Stimulated activated CD4-positive, alpha-beta T cell treated with anti-CD3 and anti-CD28 coated beads, Interleukin-12 subunit alpha, Interleukin-12 subunit beta, amount 100 ng/mL, for 4 hours (primary cell): ENCODE measurements around the gene TRIAP1.

ENCODE experiments used
- DNase-seq: peaks from one replicate; pipeline ENCODE4 v3.0.0-alpha.2; 2020

Gene TRIAP1

DNA sequence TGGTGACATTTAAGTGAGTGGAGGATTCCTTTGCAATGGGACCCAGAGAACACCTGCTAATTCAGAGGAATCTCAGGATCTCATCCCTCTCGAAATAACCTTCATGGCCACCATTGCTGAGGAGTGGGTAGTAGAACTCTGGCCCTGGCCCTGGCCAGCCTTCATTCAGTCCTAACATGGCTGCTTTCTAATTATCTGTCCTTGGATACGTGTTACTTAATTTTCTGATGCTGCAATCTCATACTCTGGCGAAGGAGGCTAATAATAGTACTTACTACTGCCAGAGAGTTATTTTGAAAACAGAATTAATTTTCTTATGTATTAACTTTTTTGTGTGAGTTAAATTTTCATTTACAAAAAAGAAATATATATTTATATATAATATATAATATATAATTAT, 20.4 kb downstream of the TRIAP1 start:
- DNase-seq: no peak

DNA sequence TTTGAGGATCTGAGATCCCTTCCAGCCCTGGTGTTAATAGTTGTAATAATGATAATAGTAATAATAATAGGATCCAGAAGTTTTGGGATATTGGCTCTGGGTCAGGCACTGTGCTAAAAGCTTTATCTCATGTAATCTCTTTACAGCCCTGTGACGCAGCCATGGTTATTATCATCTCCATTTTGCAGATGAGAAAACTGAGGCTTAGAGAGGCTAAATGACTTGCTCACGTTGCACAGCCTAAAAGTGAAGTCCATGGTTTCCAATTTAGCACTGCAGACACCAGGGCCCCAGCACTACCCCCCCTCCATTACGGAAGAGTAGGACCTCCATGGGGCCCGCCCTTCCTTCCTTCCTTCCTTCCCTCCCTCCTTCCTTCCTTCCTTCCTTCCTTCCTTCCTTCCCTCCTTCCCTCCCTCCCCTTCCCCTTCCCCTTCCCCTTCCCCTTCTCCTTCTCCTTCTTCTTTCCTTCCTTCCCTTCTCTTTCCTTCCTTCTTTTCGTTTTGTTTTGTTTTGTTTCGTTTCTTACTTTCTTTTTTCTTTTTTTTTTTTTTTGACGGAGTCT, 23.2 kb downstream of the TRIAP1 start:
- DNase-seq: no peak

DNA sequence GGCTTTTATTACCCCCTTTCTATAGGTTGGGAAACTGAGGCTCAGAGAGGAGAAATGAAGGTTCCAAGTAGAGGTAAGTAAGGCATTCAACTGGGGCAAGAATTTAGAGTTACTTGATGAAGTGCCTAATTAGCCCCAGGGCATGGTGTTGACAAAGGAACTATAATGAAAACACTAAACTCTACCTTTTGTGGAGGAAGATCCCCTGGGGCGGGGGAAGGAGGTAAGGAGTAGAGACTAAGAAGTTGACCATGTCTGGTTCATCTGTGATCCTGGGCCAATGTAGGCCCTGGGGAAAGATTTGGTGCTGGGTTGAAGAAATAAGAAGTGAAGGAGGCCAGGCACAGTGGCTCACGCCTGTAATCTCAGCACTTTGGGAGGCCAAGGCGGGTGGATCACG, 24.5 kb downstream of the TRIAP1 start:
- no peak for DNase-seq

DNA sequence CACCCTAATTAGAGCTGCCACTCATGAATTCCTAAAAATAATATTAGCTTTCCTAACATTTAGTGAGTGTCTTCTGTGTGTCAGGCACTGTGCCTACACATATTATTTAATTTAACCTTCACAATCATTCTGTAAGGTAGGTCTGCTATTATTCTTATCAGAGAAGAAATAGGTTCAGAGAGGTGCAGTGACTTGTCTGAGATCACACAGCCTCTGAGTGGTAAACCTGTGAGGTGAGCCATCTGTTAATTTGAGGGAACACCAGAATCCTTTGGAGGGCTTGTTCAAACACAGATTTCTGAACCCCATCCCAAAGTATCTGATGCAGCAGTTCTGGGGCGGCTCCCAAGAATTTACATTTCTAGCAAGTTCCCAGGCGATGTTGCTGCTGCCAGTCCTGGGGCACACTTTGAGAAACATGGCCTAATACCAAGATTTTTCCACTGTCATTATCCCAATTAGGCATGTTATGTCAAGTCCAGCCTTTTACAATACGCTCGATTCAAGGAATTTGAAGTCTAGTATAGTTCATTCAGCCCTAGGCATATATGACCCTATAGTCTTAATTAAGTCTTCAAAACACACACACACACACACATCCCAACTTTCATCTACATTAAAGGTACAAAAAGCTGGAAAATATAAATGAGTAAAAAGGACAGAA, 28.1 kb downstream of the TRIAP1 start:
- no peak for DNase-seq

DNA sequence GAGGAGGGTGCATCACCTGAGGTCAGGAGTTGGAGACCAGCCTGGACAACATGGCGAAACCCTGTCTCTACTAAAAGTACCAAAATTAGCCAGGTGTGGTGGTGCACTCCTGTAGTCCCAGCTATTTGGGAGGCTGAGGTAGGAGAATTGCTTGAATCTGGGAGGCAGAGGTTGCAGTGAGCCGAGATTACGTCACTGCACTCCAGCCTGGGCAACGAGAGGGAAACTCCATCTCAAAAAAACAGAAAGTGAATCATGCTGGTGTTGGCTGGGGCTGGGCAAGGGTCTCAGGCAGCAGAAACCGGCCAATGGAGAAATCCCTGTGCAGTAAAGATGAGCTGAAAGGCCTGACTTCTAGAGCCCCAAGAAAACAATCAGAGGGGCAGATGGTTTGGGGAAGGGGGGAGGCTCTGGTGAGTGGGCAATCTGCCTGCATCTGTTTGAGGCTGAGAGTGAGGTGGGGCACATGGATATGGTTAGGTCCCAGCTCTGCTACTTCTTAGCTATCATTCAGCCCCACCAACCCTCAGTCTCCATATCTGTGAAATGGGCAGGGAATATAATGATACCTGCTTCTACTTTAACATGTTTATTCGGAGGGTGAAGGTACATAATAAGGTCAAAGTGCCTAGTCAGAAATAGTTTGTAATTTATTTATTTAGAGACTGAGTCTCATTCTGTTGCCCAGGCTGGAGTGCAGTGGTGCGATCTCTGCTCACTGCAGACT, 29.5 kb downstream of the TRIAP1 start:
- DNase-seq: no peak

DNA sequence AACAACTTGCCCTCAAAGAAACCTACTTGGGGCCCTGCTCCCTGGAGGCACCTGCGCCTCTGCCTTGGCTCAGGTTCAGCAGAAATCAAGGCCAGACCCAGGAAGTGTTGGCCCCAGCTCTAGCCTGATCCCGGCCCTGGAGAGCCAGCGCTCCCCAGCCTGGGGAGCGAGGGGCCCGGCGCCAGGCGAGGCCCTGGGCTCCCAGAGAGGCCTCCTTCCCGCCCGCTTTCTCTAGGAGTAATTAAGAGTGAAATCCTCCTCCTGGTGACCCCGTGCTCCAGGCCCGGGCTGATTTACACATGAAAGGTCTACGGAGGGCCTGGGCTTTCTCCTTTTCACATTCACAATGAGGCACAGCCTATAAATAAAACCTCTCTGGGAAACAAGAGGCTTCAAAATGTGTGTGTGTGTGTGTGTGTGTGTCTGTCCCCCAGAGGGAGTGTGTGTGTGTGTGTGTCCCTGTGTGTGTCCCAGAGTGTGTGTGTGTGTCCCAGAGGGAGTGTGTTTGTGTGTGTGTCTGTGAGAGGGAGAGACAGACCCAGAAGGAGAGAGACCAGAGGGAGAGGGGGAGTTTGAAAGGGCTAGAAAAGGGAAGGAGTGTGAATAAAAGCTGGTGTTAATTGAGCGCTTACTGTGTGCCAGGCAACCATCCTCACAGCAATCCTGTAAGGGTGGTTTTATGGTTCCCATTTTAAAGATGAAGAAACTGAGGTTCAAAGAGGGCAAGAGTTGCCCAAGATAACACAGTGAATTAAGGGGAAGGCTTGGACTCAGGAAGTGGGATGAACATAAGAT, 32.1 kb downstream of the TRIAP1 start:
- no peak for DNase-seq

DNA sequence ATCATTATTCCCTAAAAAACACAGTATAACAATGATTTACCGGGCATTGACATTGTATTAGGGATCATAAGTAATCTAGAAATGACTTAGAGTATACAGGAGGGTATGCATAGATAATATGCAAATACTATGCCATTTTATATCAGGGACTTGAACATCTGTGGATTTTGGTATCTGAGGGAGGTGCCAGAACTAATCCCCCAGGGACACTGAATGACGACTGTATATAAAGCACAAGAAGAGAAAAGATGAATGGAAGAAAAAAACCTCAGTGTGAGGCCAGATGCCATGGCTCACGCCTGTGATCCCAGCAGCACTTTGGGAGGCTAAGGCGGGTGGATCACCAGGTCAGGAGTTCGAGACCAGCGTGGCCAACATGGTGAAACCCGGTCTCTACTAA, 33.8 kb downstream of the TRIAP1 start:
- no peak for DNase-seq

DNA sequence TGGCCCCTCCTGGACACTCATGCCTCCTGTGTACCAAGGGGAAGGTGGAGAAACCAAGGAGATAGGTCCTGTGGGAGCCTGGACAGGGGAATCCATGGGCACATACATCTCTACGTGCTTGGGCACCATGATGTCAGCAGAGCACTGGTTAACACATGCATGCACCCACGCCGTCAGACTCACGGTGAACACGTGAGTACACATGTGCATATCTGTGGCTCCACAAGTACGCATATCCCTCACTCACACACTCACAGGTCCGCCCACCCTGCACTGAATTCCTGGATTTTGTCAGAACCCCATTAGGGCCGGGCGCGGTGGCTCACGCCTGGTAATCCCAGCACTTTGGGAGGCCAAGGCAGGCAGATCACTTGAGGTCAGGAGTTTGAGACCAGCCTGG, 37.4 kb downstream of the TRIAP1 start:
- DNase-seq: no peak

DNA sequence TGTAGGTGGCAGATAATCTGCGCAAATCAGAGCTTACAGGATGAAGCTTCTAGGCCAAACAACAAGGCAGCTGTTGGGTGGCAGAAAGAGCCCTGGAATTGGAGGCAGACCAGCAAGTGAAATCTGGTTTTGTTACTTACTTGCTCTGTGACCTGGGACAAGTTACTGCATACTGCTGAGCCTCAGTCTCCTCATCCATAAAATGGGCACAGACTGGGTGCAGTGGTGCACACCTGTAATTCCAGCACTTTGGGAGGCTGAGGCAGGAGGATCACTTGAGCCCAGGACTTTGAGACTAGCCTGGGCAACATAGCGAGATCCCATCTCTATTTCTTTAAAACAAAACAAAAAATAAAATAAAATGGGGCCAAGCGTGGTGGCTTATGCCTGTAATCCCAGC, 39.6 kb downstream of the TRIAP1 start:
- no peak for DNase-seq

DNA sequence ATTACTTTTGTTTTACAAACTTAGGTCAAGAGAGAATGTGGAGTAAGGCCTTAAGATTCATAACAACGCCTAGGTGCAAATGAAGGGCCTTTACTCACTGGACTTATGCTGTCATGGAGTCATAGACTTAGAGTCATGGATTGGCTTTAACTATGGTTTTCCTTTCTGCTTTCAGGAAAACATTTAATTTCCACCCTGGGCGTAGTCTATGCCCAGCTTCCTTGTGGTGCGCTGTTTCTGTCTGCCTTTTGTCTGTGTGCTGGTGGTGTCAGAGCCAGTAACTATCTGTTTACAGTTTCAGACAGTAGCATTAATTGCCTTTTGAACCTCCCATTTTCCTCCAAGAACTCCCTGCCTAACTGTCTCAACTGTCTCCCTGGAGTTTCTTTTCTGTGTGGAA, 40.1 kb downstream of the TRIAP1 start:
- no peak for DNase-seq

DNA sequence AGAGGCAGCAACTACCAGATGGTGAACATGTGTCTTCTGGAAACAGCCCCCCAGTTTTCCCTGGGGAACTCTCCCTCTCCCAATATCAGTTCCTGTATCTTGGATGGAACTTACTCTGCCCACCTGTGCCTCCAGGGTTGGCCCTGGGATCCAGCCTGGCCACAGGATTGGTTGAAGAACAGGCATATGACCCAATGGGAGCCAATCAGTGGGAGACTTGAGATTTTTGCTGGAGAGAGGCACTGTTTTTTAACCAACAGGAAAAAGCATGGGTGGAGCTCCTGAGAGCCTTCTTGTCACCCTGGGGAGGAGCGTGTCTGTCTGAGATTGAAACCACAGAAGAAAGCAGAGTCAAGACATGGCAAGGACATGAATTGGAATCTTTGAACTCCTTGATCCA, 41.9 kb downstream of the TRIAP1 start:
- DNase-seq: no peak

DNA sequence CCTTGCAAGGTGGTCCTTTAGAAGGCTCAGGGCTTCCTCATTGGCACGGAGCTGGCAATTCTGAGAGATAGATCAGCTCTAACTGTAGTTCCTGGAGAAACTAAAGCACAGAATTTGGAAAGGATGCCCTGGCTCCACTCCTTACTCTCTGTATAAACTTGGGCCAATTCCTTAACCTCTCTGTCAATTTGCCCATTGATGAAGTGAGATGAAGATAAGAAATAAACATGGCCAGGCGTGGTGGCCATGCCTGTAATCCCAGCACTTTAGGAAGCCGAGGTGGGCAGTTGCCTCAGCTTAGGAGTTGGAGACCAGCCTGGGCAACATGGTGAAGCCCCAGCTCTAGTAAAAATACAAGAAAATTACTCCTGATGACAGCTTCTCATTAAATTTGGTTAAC, 42.3 kb downstream of the TRIAP1 start:
- no peak for DNase-seq

DNA sequence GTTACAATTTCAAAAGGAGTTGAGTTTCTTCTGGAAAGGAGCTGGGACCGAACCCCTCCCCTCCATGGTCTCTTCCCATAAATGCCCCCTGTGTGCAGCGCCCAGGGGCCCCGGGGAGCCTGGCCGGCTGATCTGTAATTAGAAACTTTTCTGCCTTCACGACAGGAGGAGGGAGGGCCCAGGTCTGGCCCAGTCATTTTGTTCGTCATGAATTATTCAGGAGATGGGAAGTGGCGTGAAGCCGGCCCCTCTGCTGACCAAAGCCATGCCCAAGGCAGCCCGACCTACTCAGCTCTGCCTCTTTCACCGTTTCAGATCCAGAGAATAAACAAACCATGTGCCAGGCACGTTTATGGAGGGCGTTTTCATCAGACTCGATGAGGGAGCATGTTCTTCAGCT, 44.0 kb downstream of the TRIAP1 start:
- DNase-seq: no peak

DNA sequence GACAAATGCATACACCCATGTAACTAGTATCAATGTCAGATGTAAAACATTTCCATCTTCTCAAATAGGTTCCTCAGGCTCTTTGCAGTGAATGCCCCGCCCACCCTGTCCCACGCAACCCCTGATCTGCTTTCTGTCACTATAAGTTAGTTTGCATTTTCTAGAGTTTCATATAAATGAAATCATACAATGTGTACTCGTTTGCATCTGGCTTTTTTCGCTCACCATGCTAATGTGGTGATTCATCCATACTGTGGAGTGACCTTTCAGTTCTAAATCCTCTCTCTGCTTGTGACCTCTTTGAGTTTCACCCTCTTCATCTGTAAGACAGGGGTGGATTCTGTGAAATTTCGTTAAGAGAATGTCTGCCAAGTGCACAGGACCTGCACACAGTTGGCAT, 46.7 kb downstream of the TRIAP1 start:
- no peak for DNase-seq

DNA sequence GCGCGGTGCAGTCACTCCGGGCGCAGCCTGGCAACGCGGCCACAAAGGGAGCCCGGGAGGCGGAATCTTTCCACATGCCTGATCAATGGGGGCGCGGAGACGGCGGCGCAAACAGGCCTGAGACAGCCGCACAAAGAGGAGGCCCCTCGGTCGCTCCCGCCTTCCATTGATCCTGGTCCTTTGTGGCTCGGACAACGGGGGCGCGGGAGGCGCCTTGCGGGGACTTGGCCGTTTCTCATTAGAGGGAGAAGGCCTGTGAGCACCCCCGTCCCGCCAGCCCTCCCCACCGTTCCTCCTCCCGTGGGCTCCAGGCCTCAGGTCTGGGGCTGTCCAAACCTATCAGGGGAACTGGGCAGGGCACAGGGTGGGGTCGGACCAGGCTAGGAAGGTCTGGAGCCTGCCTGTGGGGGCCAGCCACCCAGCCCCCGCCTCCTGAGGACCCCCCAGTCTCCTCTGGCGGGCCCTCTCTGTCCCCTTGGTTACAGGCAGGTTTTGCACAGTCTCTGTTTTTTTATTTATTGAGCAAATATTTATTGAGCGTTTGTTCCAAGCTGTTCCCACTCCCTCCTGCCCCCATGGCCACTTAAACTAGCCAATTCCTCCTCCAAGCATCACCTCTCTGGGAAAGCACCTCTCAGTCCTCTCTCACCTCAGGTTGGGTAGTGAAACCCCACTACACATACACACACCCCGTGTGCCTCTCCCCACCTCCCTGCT, 48.2 kb downstream of the TRIAP1 start:
- DNase-seq: no peak

DNA sequence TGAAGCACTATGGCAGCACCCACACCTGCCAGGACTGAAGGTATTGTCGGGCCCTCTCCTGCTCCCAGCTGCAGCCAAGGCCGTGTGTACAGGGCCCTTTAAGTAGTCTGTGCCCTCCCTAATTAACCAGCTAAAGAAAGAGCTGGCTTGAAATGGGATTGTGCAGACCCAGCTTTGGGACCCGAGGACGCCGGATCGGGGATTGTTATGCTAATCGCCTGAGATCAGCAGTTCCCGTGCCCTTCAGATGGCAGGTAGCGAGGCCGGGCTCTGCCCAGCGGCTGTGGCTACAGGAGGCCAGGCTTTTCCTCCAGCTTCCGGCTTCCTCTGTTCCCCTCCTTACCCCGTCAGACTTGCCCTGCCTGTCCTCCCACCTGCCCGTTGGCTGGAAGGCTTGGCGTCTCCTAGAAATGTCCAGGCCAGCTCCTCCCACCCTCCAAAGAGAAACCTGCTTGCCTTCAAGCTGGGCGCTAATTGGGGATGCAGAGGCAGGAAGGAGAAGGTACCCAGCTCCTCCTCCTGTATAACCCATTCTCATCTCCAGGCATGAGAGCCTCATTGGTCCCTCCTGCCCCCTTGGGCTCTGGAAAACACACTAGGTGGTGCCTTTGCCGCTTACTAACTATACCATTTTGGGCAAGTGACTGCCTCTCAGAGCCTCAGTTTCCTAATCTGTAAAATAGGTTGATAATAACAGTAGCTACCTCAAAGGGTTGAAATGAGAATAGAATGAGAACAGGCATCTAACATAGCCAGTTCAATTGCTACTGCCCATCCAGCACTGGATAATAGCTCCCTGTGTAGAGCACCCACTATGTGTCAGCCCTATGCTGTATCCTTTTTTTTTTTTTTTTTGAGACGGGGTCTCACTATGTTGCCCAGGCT, 51.5 kb downstream of the TRIAP1 start:
- no peak for DNase-seq
